Neural cell (in vitro differentiated cells): ENCODE measurements around the gene MKNK1. TPM values are rescaled to one million over a fixed set of nuclear protein-coding genes. Genes with fewer than 3 reads are reported as not detected.

ENCODE experiments used
- H2AFZ ChIP-seq: fragments of 200-600, 300-800 bp; sonication (generic), shearing (Covaris generic); 2 replicates; pipeline ENCODE4 v1.6.0; 2014; ENCODE audit warnings: low read depth, mild to moderate bottlenecking, antibody characterized with exemption, low read length, moderate library complexity
- H3F3A ChIP-seq: fragments of 200-600 bp; shearing (Covaris generic); 2 replicates; pipeline ENCODE4 v1.6.1; 2016; ENCODE audit warnings: mild to moderate bottlenecking, moderate library complexity, mixed read lengths, antibody characterized with exemption, low read length; ENCODE audit not compliant: insufficient read depth, poor library complexity, severe bottlenecking
- H3K27ac ChIP-seq: fragments of 200-600, 300-800 bp; sonication (generic), shearing (Covaris generic); 2 replicates; pipeline ENCODE4 v1.5.1; 2014; ENCODE audit warnings: mild to moderate bottlenecking, low read length, moderate library complexity
- H3K27me3 ChIP-seq: fragments of 300-800, 200-600 bp; sonication (generic), shearing (Covaris generic); 2 replicates; pipeline ENCODE4 v1.6.0; 2014; ENCODE audit warnings: mild to moderate bottlenecking, low read depth, low read length, moderate library complexity; ENCODE audit not compliant: insufficient read depth
- H3K36me3 ChIP-seq: fragments of 300-800, 200-600 bp; sonication (generic), shearing (Covaris generic); 2 replicates; pipeline ENCODE4 v1.5.1; 2014; ENCODE audit warnings: mild to moderate bottlenecking, antibody characterized with exemption, low read length, moderate library complexity; ENCODE audit not compliant: insufficient read depth
- H3K4me2 ChIP-seq: fragments of 300-800, 200-600 bp; sonication (generic), shearing (Covaris generic); 2 replicates; pipeline ENCODE4 v1.6.0; 2014; ENCODE audit warnings: mild to moderate bottlenecking, low read length
- H3K4me3 ChIP-seq: fragments of 300-800, 200-600 bp; sonication (generic), shearing (Covaris generic); 2 replicates; pipeline ENCODE4 v1.5.1; 2014; ENCODE audit warnings: mild to moderate bottlenecking, low read length, moderate library complexity
- H3K79me2 ChIP-seq: fragments of 200-600 bp; shearing (Covaris generic); replicated peaks from 2 replicates; pipeline ENCODE4 v1.6.0; 2014; ENCODE audit warnings: mild to moderate bottlenecking, low read length, moderate library complexity; ENCODE audit not compliant: insufficient read depth
- H3K9ac ChIP-seq: fragments of 300-800, 200-600 bp; sonication (generic), shearing (Covaris generic); 2 replicates; pipeline ENCODE4 v1.6.1; 2016; ENCODE audit warnings: mild to moderate bottlenecking, low read length, mixed read lengths
- H3K9me2 ChIP-seq: fragments of 200-600 bp; shearing (Covaris generic); 2 replicates; pipeline ENCODE4 v1.6.1; 2016; ENCODE audit warnings: mild to moderate bottlenecking, low read length, mixed read lengths; ENCODE audit not compliant: insufficient read depth
- H3K9me3 ChIP-seq: fragments of 200-600, 300-800 bp; sonication (generic), shearing (Covaris generic); 2 replicates; pipeline ENCODE4 v1.6.1; 2016; ENCODE audit warnings: mild to moderate bottlenecking, mixed run types, low read length, moderate library complexity, mixed read lengths
- H4K20me1 ChIP-seq: fragments of 200-600 bp; shearing (Covaris generic); 2 replicates; pipeline ENCODE4 v1.6.1; 2016; ENCODE audit warnings: mild to moderate bottlenecking, mixed run types; ENCODE audit not compliant: insufficient read depth
- CTCF ChIP-seq: fragments of 450-650 bp; IDR thresholded peaks from 2 replicates; pipeline ENCODE4 v1.5.1; 2014; ENCODE audit warnings: antibody characterized with exemption, mild to moderate bottlenecking, moderate library complexity; ENCODE audit not compliant: poor library complexity, severe bottlenecking
- EP300 ChIP-seq: fragments of 450-650 bp; conservative IDR thresholded peaks from 2 replicates; pipeline ENCODE4 v1.6.1; 2014; ENCODE audit warnings: antibody characterized with exemption, mild to moderate bottlenecking, moderate library complexity; ENCODE audit not compliant: poor library complexity, severe bottlenecking
- EZH2 ChIP-seq: fragments of 200-600, 300-800 bp; shearing (Covaris generic), sonication (generic); IDR thresholded peaks from 2 replicates; pipeline ENCODE4 v1.6.1; 2014; ENCODE audit warnings: antibody characterized with exemption, low read length, borderline replicate concordance, mild to moderate bottlenecking; ENCODE audit not compliant: insufficient read depth, poor library complexity, severe bottlenecking
- MXI1 ChIP-seq: fragments of 450-650 bp; conservative IDR thresholded peaks from 2 replicates; pipeline ENCODE4 v1.6.1; 2014; ENCODE audit warnings: antibody characterized with exemption, mild to moderate bottlenecking; ENCODE audit not compliant: poor library complexity, severe bottlenecking
- POLR2AphosphoS5 ChIP-seq: IDR thresholded peaks from 2 replicates; pipeline ENCODE4 v1.6.1; 2012
- RAD21 ChIP-seq: fragments of 450-650 bp; conservative IDR thresholded peaks from 2 replicates; pipeline ENCODE4 v1.6.1; 2014; ENCODE audit warnings: antibody characterized with exemption, mild to moderate bottlenecking, moderate library complexity
- SMC3 ChIP-seq: fragments of 450-650 bp; conservative IDR thresholded peaks from 2 replicates; pipeline ENCODE4 v1.6.1; 2014; ENCODE audit warnings: antibody characterized with exemption, mild to moderate bottlenecking, moderate library complexity; ENCODE audit not compliant: poor library complexity
- TAF1 ChIP-seq: IDR thresholded peaks from 2 replicates; pipeline ENCODE4 v1.6.1; 2012; ENCODE audit warnings: low read depth
- polyA plus RNA-seq: library from polyadenylated mRNA; depleted of rRNA; stranded (reverse); fragments of >200 nt; gene quantifications from 2 replicates; pipeline ENCODE4 v1.2.3, GENCODE V29; 2014
- TF ChIP-seq, protein P1 (sequence below): IDR thresholded peaks from 2 replicates; pipeline ENCODE4 v1.6.1; 2012; ENCODE audit warnings: borderline replicate concordance

The MKNK1 gene
- polyA plus RNA-seq, 1 donor from 2014 or later, result 9.6 TPM

DNA sequence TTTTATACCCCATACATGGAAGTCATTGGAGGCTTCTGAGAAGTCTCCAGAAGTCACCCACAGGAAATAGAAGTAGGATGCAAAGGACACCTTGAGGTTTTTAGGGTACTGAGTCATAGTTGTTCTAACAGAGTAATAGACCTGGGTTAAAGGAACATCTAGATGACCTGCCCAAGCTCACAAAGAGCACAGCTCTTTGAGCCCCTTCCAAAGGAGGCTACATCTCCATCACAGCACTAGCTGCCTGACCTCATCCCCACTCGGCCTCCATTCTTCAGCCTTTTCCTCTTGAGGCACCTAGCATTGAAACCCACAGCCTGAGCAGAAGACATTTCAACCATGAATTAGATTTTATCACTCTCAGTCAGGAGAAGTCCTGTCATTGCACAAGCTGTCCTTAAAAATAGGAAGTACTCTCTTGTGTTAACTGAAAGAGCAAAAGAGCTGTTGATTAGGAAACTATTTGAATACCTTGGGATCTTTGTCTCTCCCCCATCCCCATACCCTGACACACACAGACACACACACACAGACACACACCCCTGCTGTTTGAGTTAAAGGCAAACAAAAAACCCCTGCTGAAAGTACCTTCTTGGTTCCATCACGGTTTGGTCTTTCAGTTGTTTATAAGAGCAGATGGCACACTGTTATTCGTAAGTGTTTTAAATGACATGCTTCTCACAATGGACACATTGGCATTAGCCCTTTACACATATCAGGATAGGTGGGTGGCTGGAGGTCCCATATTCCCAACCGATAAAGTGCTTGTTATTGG is 22.2 kb downstream of the MKNK1 start:
- Histone ChIP-seq H3K4me3 (no peak overlapping the region), H4K20me1 (no peaks in the 10 kb centered on the region), H3F3A (no peaks in the 10 kb centered on the region), H3K79me2 (no peaks in the 10 kb centered on the region), H3K9me3 (no peaks in the 10 kb centered on the region), H3K27me3 (no peaks in the 10 kb centered on the region), H3K9ac (no peak overlapping the region), H3K36me3 (no peaks in the 10 kb centered on the region), H3K4me2 (no peak overlapping the region), H3K27ac (no peak overlapping the region), H2AFZ (no peak overlapping the region), H3K9me2 (no peaks in the 10 kb centered on the region)
- TF ChIP-seq EP300 (no peak), TAF1 (no peak), EZH2 (no peak), CTCF (no peak), SMC3 (no peak), POLR2AphosphoS5 (no peak), RAD21 (no peak), MXI1 (no peak)
- TF ChIP-seq, protein P1, sequence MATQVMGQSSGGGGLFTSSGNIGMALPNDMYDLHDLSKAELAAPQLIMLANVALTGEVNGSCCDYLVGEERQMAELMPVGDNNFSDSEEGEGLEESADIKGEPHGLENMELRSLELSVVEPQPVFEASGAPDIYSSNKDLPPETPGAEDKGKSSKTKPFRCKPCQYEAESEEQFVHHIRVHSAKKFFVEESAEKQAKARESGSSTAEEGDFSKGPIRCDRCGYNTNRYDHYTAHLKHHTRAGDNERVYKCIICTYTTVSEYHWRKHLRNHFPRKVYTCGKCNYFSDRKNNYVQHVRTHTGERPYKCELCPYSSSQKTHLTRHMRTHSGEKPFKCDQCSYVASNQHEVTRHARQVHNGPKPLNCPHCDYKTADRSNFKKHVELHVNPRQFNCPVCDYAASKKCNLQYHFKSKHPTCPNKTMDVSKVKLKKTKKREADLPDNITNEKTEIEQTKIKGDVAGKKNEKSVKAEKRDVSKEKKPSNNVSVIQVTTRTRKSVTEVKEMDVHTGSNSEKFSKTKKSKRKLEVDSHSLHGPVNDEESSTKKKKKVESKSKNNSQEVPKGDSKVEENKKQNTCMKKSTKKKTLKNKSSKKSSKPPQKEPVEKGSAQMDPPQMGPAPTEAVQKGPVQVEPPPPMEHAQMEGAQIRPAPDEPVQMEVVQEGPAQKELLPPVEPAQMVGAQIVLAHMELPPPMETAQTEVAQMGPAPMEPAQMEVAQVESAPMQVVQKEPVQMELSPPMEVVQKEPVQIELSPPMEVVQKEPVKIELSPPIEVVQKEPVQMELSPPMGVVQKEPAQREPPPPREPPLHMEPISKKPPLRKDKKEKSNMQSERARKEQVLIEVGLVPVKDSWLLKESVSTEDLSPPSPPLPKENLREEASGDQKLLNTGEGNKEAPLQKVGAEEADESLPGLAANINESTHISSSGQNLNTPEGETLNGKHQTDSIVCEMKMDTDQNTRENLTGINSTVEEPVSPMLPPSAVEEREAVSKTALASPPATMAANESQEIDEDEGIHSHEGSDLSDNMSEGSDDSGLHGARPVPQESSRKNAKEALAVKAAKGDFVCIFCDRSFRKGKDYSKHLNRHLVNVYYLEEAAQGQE, result no peak

DNA sequence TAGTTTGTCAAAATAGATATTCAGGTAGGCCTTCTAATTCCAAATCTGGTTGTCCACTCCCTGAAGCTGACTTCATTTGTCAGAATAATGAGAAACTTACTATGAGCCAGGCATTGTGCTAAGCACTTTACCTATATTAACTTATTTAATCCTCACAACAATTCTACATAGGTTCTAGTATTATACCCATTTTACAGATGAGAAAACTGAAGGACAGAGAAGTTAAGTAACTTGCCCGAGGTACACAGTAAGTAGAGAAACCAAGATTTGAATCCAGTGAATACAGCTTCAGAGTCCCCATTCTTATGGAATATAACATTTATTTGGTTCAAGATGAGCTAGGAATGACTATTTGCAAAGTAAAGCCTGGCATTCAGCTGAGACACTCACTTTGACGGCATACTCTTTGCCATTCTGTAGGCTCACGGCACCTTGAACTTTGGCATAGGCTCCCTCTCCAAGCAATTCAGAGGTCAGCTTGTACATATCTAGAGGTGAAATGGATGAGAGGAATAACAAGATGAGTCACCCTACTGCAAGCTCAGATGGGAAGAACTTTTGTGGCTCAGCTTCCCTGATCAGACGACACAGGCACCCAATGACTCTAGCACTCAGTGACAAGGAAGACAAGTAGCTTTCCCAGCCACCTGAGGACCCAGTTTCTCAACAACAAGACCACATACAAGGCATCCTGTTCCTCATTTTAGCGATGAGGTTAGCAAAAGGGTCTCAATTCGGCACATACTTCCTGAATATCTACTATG is 23.7 kb downstream of the MKNK1 start:
- Histone ChIP-seq H3K27me3 (no peaks in the 10 kb centered on the region), H3K9me2 (no peaks in the 10 kb centered on the region), H3K36me3 (no peaks in the 10 kb centered on the region), H3F3A (no peaks in the 10 kb centered on the region), H3K27ac (no peak overlapping the region), H2AFZ (no peak overlapping the region), H3K9me3 (no peaks in the 10 kb centered on the region), H3K9ac (no peak overlapping the region), H3K79me2 (no peaks in the 10 kb centered on the region), H3K4me2 (no peak overlapping the region), H3K4me3 (no peak overlapping the region), H4K20me1 (no peaks in the 10 kb centered on the region)
- TF ChIP-seq SMC3 (no peak), TAF1 (no peak), MXI1 (no peak), EP300 (no peak), RAD21 (no peak), EZH2 (no peak), POLR2AphosphoS5 (no peak), CTCF (no peak)
- TF ChIP-seq, protein P1, result no peak
